HL-60/S4 treated with retinoic acid at 250 ng/mL for 4 days and 3 days (cell line): ENCODE results near the gene TMBIM6.
"Not testable (repeated sequence)": the region's sequence is repeated elsewhere in the genome, so short reads cannot be mapped to it uniquely, and the experiment has no call there.

Source experiments
- in situ Hi-C: fragments of 300-500 bp; cut with MboI; formaldehyde crosslinking; loops from 2 replicates; pipeline ENCODE4 v1.7.0; 2022; ENCODE audit warnings: low sequenced_read_pairs

Gene TMBIM6

GRCh38 chr12:49740930-49741881, at the start of gene TMBIM6:
Gene TMBIM6 (plus strand): TSS chr12:49741557. CDS start chr12:49752494, 10,937 bp downstream.
- in situ Hi-C loops, result no loop called here

- in situ Hi-C loops, result no loop called here
Observed at GRCh38 chr12:49692851-49693250, 48.5 kb upstream of the TMBIM6 start.

GRCh38 chr12:49693931-49694444, 47.4 kb upstream of the TMBIM6 start:
- in situ Hi-C loops, result no loop called here

GRCh38 chr12:49696723-49697122, 44.6 kb upstream of the TMBIM6 start:
- in situ Hi-C loops, result no loop called here

- in situ Hi-C loops, result no loop called here
Observed at GRCh38 chr12:49697808-49698207, 43.5 kb upstream of the TMBIM6 start.

GRCh38 chr12:49698619-49699545, 42.5 kb upstream of the TMBIM6 start:
- in situ Hi-C loops, result no loop called here

GRCh38 chr12:49702009-49702408, 39.3 kb upstream of the TMBIM6 start:
- in situ Hi-C loops, result no loop called here

- in situ Hi-C loops, result no loop called here
Observed at GRCh38 chr12:49702676-49703215, 38.6 kb upstream of the TMBIM6 start.

GRCh38 chr12:49703647-49704137, 37.7 kb upstream of the TMBIM6 start:
- in situ Hi-C loops, result no loop called here

GRCh38 chr12:49705479-49706134, 35.8 kb upstream of the TMBIM6 start:
- in situ Hi-C loops, result no loop called here

- in situ Hi-C loops, result no loop called here
Observed at GRCh38 chr12:49706351-49707127, 34.8 kb upstream of the TMBIM6 start.

- in situ Hi-C loops, result no loop called here
Observed at GRCh38 chr12:49707128-49707811, 34.1 kb upstream of the TMBIM6 start, which contains the start of gene FMNL3. Gene FMNL3 (minus strand): TSS chr12:49707405. CDS start chr12:49707180, 225 bp downstream.

GRCh38 chr12:49707812-49708147, 33.6 kb upstream of the TMBIM6 start:
- in situ Hi-C loops, result no loop called here

- in situ Hi-C loops, result no loop called here
Observed at GRCh38 chr12:49708851-49709250, 32.5 kb upstream of the TMBIM6 start.

GRCh38 chr12:49713952-49714351, 27.4 kb upstream of the TMBIM6 start:
- in situ Hi-C loops, result loop anchor here (5.0 kb wide), 1 partner anchor 72 kb away; no protein-coding TSS in a partner anchor

GRCh38 chr12:49716553-49716952, 24.8 kb upstream of the TMBIM6 start:
- in situ Hi-C loops, result no loop called here

GRCh38 chr12:49717800-49718199, 23.6 kb upstream of the TMBIM6 start:
- in situ Hi-C loops, result not testable (repeated sequence)

GRCh38 chr12:49720214-49720613, 21.1 kb upstream of the TMBIM6 start:
- in situ Hi-C loops, result no loop called here

- in situ Hi-C loops, result not testable (repeated sequence)
Observed at GRCh38 chr12:49721355-49721754, 20.0 kb upstream of the TMBIM6 start.
